ENCODE data around the gene LRRC55. TPM values are rescaled to one million over a fixed set of nuclear protein-coding genes. Genes with fewer than 3 reads are reported as not detected.

Gene LRRC55
- total and polyA plus RNA-seq, 9 of the 15 experiments (the other 6 are each of a cell fraction or from before 2014, with no cell fraction given) = not detected

DNA sequence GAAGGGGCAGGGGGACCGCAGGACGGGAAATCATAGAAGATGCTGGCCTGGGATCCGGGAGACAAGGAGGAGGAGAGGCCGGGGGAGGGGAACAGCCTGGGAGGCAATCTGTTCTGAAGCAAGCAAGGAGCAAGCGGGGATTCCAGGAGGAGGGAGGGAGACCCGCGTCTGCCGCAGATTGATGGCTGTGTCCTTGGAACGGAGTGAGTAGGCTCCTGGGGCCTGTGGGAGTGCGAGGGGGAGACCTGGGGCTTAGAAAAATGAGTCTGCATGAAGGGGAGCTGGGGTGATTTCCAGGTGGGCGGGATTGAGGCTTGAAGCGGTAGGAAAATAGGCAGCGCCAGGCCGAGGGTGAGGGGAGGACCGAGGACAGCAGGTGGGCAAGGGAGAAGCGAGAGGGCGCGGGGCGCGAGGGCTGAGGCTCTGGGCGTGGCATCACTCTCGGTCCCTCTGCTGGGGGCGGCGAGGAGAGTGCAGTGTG is 1.6 kb upstream of the LRRC55 start (continued):
- TF ChIP-seq, protein P1, sequence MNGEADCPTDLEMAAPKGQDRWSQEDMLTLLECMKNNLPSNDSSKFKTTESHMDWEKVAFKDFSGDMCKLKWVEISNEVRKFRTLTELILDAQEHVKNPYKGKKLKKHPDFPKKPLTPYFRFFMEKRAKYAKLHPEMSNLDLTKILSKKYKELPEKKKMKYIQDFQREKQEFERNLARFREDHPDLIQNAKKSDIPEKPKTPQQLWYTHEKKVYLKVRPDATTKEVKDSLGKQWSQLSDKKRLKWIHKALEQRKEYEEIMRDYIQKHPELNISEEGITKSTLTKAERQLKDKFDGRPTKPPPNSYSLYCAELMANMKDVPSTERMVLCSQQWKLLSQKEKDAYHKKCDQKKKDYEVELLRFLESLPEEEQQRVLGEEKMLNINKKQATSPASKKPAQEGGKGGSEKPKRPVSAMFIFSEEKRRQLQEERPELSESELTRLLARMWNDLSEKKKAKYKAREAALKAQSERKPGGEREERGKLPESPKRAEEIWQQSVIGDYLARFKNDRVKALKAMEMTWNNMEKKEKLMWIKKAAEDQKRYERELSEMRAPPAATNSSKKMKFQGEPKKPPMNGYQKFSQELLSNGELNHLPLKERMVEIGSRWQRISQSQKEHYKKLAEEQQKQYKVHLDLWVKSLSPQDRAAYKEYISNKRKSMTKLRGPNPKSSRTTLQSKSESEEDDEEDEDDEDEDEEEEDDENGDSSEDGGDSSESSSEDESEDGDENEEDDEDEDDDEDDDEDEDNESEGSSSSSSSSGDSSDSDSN (IDR thresholded peaks at IDR 0.05; ENCODE audit: borderline replicate concordance in 1 of 2, low read depth in 2 of 2, low read length in 2 of 2) = no peak
- TF ChIP-seq KLF13 (tag; IDR thresholded peaks at IDR 0.05; ENCODE audit: borderline replicate concordance, low read depth) = no peak
- no peak for TF ChIP-seq PHB (CRISPR knock-in tag; IDR thresholded peaks at IDR 0.05)

DNA sequence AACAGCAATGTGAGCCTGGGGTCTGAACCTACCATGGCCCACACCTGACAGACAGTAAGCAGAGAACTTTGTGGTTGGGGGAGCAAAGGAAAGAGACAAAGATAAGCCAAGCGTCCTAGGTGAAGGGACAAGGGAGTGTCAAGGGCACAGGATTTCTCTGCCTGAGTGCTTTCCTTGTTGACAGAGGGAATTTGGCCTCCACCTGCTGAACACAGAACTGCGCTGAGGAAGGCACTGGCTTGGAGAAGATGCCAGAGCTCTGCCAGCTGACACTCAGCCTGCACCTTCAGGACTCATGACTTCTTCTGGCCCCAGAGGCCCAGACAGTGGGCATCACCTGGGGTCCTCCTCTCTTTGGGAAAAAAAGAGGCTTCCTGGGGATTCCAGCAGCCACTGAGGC is 789 bp upstream of the LRRC55 start:
- in situ Hi-C loops (cut with MboI) (no loop called here), intact Hi-C loops (cut with micrococcal nuclease) (no loop called here)
- CTCF ChIA-PET (ENCODE audit: low intra/inter-chr PET ratio) = no interaction called here
- H3K4me1 ChIP-seq (replicated peaks in 1 of 2; ENCODE audit: control insufficient read depth in 2 of 2, insufficient read depth in 2 of 2, low read length in 2 of 2) = peaks cover 0 to 8% of the 10 kb centered on the region in 2 experiments; a peak in 1 of 5 replicates
- H3K4me2 ChIP-seq (ENCODE audit: insufficient read depth, low read length) = no peak overlapping the region
- no peak overlapping the region for H3K4me3 ChIP-seq
- H3K9me1 ChIP-seq (ENCODE audit: control insufficient read depth, insufficient read depth, low read length) = no peaks in the 10 kb centered on the region
- no peak overlapping the region for H3K9ac ChIP-seq (ENCODE audit: insufficient read depth in 1 of 2, low read depth in 2 of 2, low read length in 2 of 2)
- no peaks in the 10 kb centered on the region for H3K79me2 ChIP-seq (ENCODE audit: control insufficient read depth, insufficient read depth, low read length)
- ATAC-seq (no peak), DNase-seq (ENCODE audit: extremely low read depth in 1 of 4, low spot score in 3 of 4) (no peak), FAIRE-seq (no peak)
- no peaks in the 10 kb centered on the region for H4K20me1 ChIP-seq (replicated peaks; ENCODE audit: control insufficient read depth, insufficient read depth, low read length)
- no peak overlapping the region for H3K27ac ChIP-seq (ENCODE audit: extremely low read depth, low read depth, low read length)
- peaks cover 17 to 37% of the 10 kb centered on the region in 2 experiments; a peak in 4 of 5 replicates for H3K27me3 ChIP-seq (ENCODE audit: control insufficient read depth in 2 of 2, insufficient read depth in 2 of 2, low read length in 2 of 2)
- 6% methylated on average over 2 of the region's 2 CpGs for WGBS (ENCODE audit: insufficient coverage, low coverage, missing lambda C conversion rate)
- TF ChIP-seq, protein P2, sequence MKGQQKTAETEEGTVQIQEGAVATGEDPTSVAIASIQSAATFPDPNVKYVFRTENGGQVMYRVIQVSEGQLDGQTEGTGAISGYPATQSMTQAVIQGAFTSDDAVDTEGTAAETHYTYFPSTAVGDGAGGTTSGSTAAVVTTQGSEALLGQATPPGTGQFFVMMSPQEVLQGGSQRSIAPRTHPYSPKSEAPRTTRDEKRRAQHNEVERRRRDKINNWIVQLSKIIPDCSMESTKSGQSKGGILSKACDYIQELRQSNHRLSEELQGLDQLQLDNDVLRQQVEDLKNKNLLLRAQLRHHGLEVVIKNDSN (CRISPR knock-in tag; IDR thresholded peaks at IDR 0.05) = no peak
- TF ChIP-seq XRCC4 (IDR thresholded peaks at IDR 0.05; ENCODE audit: extremely low read depth, insufficient read depth, insufficient read length) = no peak
- no peak for TF ChIP-seq MAFG (tag; conservative IDR thresholded peaks at IDR 0.05)
- no peak for TF ChIP-seq CREM (IDR thresholded peaks at IDR 0.05; ENCODE audit: low read depth)
- POLR2A ChIA-PET = no interaction called here
- H3K36me3 ChIP-seq (ENCODE audit: control insufficient read depth, insufficient read depth, low read length) = no peaks in the 10 kb centered on the region
- no peak overlapping the region for H2AFZ ChIP-seq (ENCODE audit: low read depth, low read length)
- H3K9me3 ChIP-seq (replicated peaks; ENCODE audit: control insufficient read depth, insufficient read depth, low read depth, low read length) = no peaks in the 10 kb centered on the region
- no TSS peak for BruUV-seq (replicated peaks)
